ENCODE data around the gene ZNF215. TPM values are rescaled to one million over a fixed set of nuclear protein-coding genes. Genes with fewer than 3 reads are reported as not detected.
A peak's percentile ranks its signal among the peaks of the same experiment; 100 is the strongest.

Gene ZNF215
- total and polyA plus RNA-seq, 2 donors (not counting 1 experiment from before 2014, with no cell fraction given) = 2.7 to 4.1 TPM

GRCh38 chr11:6911948-6912347 is 14.3 kb upstream of the ZNF215 start:
- no peak overlapping the region for H3K27ac ChIP-seq (ENCODE audit: insufficient read depth, low read length)
- no peak overlapping the region for H2AFZ ChIP-seq (ENCODE audit: low read length)
- H4K20me1 ChIP-seq (ENCODE audit: control insufficient read depth, extremely low read depth, insufficient read depth, low read length) = no peaks in the 10 kb centered on the region
- TF ChIP-seq CTCF (conservative IDR thresholded peaks at IDR 0.05 in 1 of 2, IDR thresholded peaks at IDR 0.05 in 1 of 2; ENCODE audit: low read depth in 1 of 2, low read length in 2 of 2) (no peak), EZH2 (IDR thresholded peaks at IDR 0.05; ENCODE audit: low read length, missing control alignments) (no peak)
- no peak overlapping the region for H3K4me2 ChIP-seq (ENCODE audit: extremely low read depth, insufficient read depth, low read length)
- H3K27me3 ChIP-seq (ENCODE audit: control insufficient read depth, insufficient read depth, low read length) = no peaks in the 10 kb centered on the region
- no peaks in the 10 kb centered on the region for H3K4me1 ChIP-seq (ENCODE audit: control insufficient read depth, extremely low read depth, insufficient read depth, low read length)
- H3K9ac ChIP-seq (ENCODE audit: insufficient read depth, low read length) = no peak overlapping the region
- DNase-seq (ENCODE audit: low read depth in 2 of 2) = peak; percentile 13 to 36
- no peak overlapping the region for H3K4me3 ChIP-seq (replicated peaks in 1 of 4; ENCODE audit: control extremely low read depth in 1 of 4, insufficient read depth in 1 of 4, low read depth in 3 of 4, low read length in 4 of 4)
- H3K9me3 ChIP-seq (ENCODE audit: control insufficient read depth, insufficient read depth, low read depth, low read length) = no peaks in the 10 kb centered on the region
- H3K79me2 ChIP-seq (ENCODE audit: control insufficient read depth, insufficient read depth, low read length) = no peaks in the 10 kb centered on the region
- H3K36me3 ChIP-seq (ENCODE audit: control insufficient read depth, insufficient read depth, low read length) = no peaks in the 10 kb centered on the region

GRCh38 chr11:6919698-6920097 is 6.5 kb upstream of the ZNF215 start:
- Histone ChIP-seq H3K4me3 (replicated peaks in 1 of 4; ENCODE audit: control extremely low read depth in 1 of 4, insufficient read depth in 1 of 4, low read depth in 3 of 4, low read length in 4 of 4) (no peak overlapping the region), H3K4me2 (ENCODE audit: extremely low read depth, insufficient read depth, low read length) (no peak overlapping the region), H3K9me3 (ENCODE audit: control insufficient read depth, insufficient read depth, low read depth, low read length) (no peaks in the 10 kb centered on the region), H4K20me1 (ENCODE audit: control insufficient read depth, extremely low read depth, insufficient read depth, low read length) (no peaks in the 10 kb centered on the region), H3K4me1 (ENCODE audit: control insufficient read depth, extremely low read depth, insufficient read depth, low read length) (no peaks in the 10 kb centered on the region), H3K79me2 (ENCODE audit: control insufficient read depth, insufficient read depth, low read length) (no peaks in the 10 kb centered on the region), H3K27ac (ENCODE audit: insufficient read depth, low read length) (no peak overlapping the region), H3K9ac (ENCODE audit: insufficient read depth, low read length) (no peak overlapping the region), H3K36me3 (ENCODE audit: control insufficient read depth, insufficient read depth, low read length) (no peaks in the 10 kb centered on the region), H2AFZ (ENCODE audit: low read length) (no peak overlapping the region), H3K27me3 (ENCODE audit: control insufficient read depth, insufficient read depth, low read length) (no peaks in the 10 kb centered on the region)
- DNase-seq (ENCODE audit: low read depth in 2 of 2) = no peak
- TF ChIP-seq CTCF (conservative IDR thresholded peaks at IDR 0.05 in 1 of 2, IDR thresholded peaks at IDR 0.05 in 1 of 2; ENCODE audit: low read depth in 1 of 2, low read length in 2 of 2) (no peak), EZH2 (IDR thresholded peaks at IDR 0.05; ENCODE audit: low read length, missing control alignments) (no peak)

GRCh38 chr11:6920702-6921101 is 5.5 kb upstream of the ZNF215 start, which contains the start of gene OR2D3:
OR2D3 (plus strand) TSS chr11:6921002; CDS start chr11:6921002, 0 bp downstream.
- H4K20me1 ChIP-seq (ENCODE audit: control insufficient read depth, extremely low read depth, insufficient read depth, low read length) = no peaks in the 10 kb centered on the region
- no peaks in the 10 kb centered on the region for H3K79me2 ChIP-seq (ENCODE audit: control insufficient read depth, insufficient read depth, low read length)
- H3K4me1 ChIP-seq (ENCODE audit: control insufficient read depth, extremely low read depth, insufficient read depth, low read length) = no peaks in the 10 kb centered on the region
- H3K9me3 ChIP-seq (ENCODE audit: control insufficient read depth, insufficient read depth, low read depth, low read length) = no peaks in the 10 kb centered on the region
- no peak within 1 kb of the TSS for H3K9ac ChIP-seq (ENCODE audit: insufficient read depth, low read length)
- no peak within 1 kb of the TSS for H3K4me3 ChIP-seq (replicated peaks in 1 of 4; ENCODE audit: control extremely low read depth in 1 of 4, insufficient read depth in 1 of 4, low read depth in 3 of 4, low read length in 4 of 4)
- H3K27ac ChIP-seq (ENCODE audit: insufficient read depth, low read length) = no peak within 1 kb of the TSS
- H3K4me2 ChIP-seq (ENCODE audit: extremely low read depth, insufficient read depth, low read length) = no peak within 1 kb of the TSS
- no peaks in the 10 kb centered on the region for H3K27me3 ChIP-seq (ENCODE audit: control insufficient read depth, insufficient read depth, low read length)
- DNase-seq (ENCODE audit: low read depth in 2 of 2) = no peak
- H3K36me3 ChIP-seq (ENCODE audit: control insufficient read depth, insufficient read depth, low read length) = no peaks in the 10 kb centered on the region
- TF ChIP-seq CTCF (conservative IDR thresholded peaks at IDR 0.05 in 1 of 2, IDR thresholded peaks at IDR 0.05 in 1 of 2; ENCODE audit: low read depth in 1 of 2, low read length in 2 of 2) (no peak), EZH2 (IDR thresholded peaks at IDR 0.05; ENCODE audit: low read length, missing control alignments) (no peak)
- H2AFZ ChIP-seq (ENCODE audit: low read length) = no peak within 1 kb of the TSS
